Right lobe of liver (tissue), 6 donors: Measurements from ENCODE around the gene KIRREL2. TPM values are rescaled to one million over a fixed set of nuclear protein-coding genes. Genes with fewer than 3 reads are reported as not detected.

Experiments
- ATAC-seq, 4 donors: fragments of 200-7000 bp; cut with Tn5 transposase; one replicate each; pipeline ENCODE4 v1.9.1; 2020; ENCODE audit warnings: mild to moderate bottlenecking in 4 of 4, moderate library complexity in 4 of 4
- DNase-seq, 3 donors: peaks; one replicate each; pipeline ENCODE4 v3.0.0-alpha.2; 2020
- H3K27ac ChIP-seq, 3 donors: fragments of 200-600 bp; one replicate each; pipeline ENCODE4 v1.8.0; 2022
- H3K27me3 ChIP-seq, 2 donors: fragments of 200-600 bp; one replicate each; pipeline ENCODE4 v1.8.0; 2022
- H3K36me3 ChIP-seq, 4 donors: fragments of 200-600 bp; sonication (generic) in 1 of 4; one replicate each; pipeline versions ENCODE4 v1.5.1 to v1.8.0; 2017 to 2022; ENCODE audit warnings: control low read depth in 1 of 4
- H3K4me1 ChIP-seq, 4 donors: fragments of 200-600 bp; sonication (generic) in 1 of 4; one replicate each; pipeline versions ENCODE4 v1.5.1 to v1.8.0; 2017 to 2022; ENCODE audit warnings: control low read depth in 1 of 4
- H3K4me3 ChIP-seq, 3 donors: fragments of 200-600 bp; one replicate each; pipeline ENCODE4 v1.8.0; 2022
- H3K9me3 ChIP-seq, 4 donors: fragments of 200-600 bp; sonication (generic) in 1 of 4; one replicate each; pipeline versions ENCODE4 v1.5.1 to v1.8.0; 2017 to 2022; ENCODE audit warnings: control low read depth in 1 of 4
- POLR2A ChIP-seq: fragments of 450-650 bp; IDR thresholded peaks from one replicate; pipeline ENCODE4 v1.6.1; 2017; ENCODE audit warnings: antibody characterized with exemption, mild to moderate bottlenecking
- WGBS: methylation state at CpG from one replicate; pipeline ENCODE4 v1.1.6; 2018; ENCODE audit warnings: low coverage, low lambda C conversion rate; ENCODE audit not compliant: insufficient coverage; ENCODE audit errors: missing lambda C conversion rate; 5-methylcytosine and 5-hydroxymethylcytosine counted together
- intact Hi-C, 2 donors: fragments of 100-400 bp; cut with DNase I; formaldehyde crosslinking; loops; one replicate each; pipeline versions ENCODE4 v1.11.2 to v1.14.1; 2022
- total RNA-seq, 6 experiments: library from RNA; depleted of rRNA in 2 of 6; stranded (reverse); fragments of >200 nt in 2 of 6; fragmentation: NEBNext Ultra II Directional in 3 of 6; extraction: Animal tissue kit (Norgen Biotek cat#: 25700) in 3 of 6; gene quantifications; one replicate each; pipeline versions ENCODE4 v1.1.0 to v1.2.4, GENCODE V29; 2016 to 2023
- TF ChIP-seq, protein P1 (sequence below), 4 donors: fragments of 200-600 bp in 3 of 4; fragments of 450-650 bp in 1 of 4; IDR thresholded peaks; one replicate each; pipeline versions ENCODE4 v1.5.1 to v1.8.0; 2016 to 2022; ENCODE audit warnings: antibody characterized with exemption in 4 of 4, mild to moderate bottlenecking in 2 of 4
- donor health status: DM: no; HTN: yes; CAD: no.
- donor health status: DM: no; HTN: no; CAD: no.
- donor health status: DM: no; HTN: no; CAD: no.
- donor health status: DM: no; HTN: yes; CAD: no.
- donor health status: DM: no; HTN: yes; CAD: no.

KIRREL2 gene
- total RNA-seq, 6 experiments from 2014 or later: not detected

DNA sequence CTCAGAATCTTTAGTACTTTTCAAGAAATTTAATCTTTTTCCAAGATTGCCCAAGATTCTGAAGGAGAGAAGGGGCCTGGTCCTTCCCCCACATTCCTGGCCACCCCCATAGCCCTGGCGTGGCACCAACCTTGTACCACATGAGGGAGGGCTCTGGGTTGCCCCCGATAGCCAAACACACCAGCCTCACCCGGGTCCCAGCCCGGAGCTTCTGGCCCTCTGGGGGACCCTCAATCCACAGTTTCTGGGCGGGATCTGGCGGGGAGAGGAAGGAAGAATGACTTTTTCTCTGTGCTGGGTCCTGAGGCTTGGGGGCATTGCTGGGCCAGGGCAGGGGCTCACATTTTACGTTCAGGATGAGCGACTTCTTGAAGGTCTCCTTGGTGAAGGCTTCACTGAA lies 8.8 kb upstream of the KIRREL2 start:
- H3K4me1 ChIP-seq: no peaks in the 10 kb centered on the region
- peaks cover 5 to 21% of the 10 kb centered on the region in 2 donors for H3K27me3 ChIP-seq
- H3K9me3 ChIP-seq: no peaks in the 10 kb centered on the region
- H3K27ac ChIP-seq: no peak overlapping the region
- DNase-seq (peak in 1 of 3 donors; percentile 24), ATAC-seq (no peak)
- H3K36me3 ChIP-seq: no peaks in the 10 kb centered on the region
- TF ChIP-seq POLR2A: no peak
- TF ChIP-seq, protein P1, sequence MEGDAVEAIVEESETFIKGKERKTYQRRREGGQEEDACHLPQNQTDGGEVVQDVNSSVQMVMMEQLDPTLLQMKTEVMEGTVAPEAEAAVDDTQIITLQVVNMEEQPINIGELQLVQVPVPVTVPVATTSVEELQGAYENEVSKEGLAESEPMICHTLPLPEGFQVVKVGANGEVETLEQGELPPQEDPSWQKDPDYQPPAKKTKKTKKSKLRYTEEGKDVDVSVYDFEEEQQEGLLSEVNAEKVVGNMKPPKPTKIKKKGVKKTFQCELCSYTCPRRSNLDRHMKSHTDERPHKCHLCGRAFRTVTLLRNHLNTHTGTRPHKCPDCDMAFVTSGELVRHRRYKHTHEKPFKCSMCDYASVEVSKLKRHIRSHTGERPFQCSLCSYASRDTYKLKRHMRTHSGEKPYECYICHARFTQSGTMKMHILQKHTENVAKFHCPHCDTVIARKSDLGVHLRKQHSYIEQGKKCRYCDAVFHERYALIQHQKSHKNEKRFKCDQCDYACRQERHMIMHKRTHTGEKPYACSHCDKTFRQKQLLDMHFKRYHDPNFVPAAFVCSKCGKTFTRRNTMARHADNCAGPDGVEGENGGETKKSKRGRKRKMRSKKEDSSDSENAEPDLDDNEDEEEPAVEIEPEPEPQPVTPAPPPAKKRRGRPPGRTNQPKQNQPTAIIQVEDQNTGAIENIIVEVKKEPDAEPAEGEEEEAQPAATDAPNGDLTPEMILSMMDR (IDR thresholded peaks at IDR 0.05): no peak
- intact Hi-C loops: no loop called here
- H3K4me3 ChIP-seq: no peak overlapping the region
- 60% methylated on average over 1 of the region's 8 CpGs for WGBS

DNA sequence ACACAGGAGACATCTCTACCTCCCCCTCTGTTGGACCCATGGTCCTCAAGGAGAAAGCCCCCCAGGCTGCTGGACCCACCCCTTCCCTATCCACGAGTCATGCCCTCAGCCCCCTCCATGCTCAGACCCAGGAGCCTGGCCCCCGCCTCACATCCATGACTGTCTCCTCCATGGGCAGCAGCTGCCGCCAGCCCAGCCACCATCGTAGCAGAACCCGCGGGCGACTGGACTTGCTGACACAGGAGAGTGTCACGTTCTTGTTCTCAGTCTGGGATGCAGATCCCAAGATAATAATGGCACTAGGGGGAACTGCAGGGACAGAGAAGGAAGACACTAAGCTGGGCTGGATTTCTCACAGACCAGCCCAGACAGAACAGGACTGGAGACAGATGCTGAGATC lies 8.2 kb upstream of the KIRREL2 start:
- no peaks in the 10 kb centered on the region for H3K9me3 ChIP-seq
- TF ChIP-seq, protein P1 (IDR thresholded peaks at IDR 0.05): no peak
- no peak for TF ChIP-seq POLR2A
- 80% methylated on average over 4 of the region's 8 CpGs for WGBS
- intact Hi-C loops: no loop called here
- no peaks in the 10 kb centered on the region for H3K36me3 ChIP-seq
- H3K4me3 ChIP-seq: no peak overlapping the region
- ATAC-seq (no peak), DNase-seq (peak in 1 of 3 donors; percentile 26)
- no peak overlapping the region for H3K27ac ChIP-seq
- peaks cover 5 to 20% of the 10 kb centered on the region in 2 donors for H3K27me3 ChIP-seq
- no peaks in the 10 kb centered on the region for H3K4me1 ChIP-seq

DNA sequence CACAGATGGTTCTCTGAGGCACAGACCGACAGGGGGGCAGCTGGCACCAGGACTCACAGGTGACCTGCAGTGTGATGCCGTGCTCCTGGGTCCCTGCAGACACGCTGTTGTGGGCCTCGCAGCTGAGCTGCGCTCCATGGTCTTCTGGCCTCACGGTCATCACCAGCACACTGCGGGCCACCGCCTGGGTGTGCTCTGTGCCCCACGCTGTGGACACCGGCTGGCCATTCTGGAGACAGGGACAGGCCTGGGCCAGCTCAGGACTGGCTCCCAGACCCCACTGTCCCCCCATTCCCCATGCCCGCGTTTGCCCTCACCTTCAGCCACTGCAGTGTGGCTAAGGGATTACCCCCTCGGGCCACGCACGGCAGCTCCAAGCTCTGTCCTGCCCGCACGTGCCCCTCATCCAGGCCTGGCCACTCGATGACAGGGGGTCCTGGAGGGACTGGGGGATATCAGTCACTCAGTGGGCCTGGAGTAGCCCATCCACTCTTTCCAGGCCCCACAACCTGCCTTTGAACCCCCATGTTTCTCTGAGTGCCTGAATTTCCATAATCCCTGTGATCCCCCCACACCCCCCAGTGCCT lies 7.7 kb upstream of the KIRREL2 start:
- no peaks in the 10 kb centered on the region for H3K9me3 ChIP-seq
- TF ChIP-seq, protein P1 (IDR thresholded peaks at IDR 0.05): no peak
- no peak for TF ChIP-seq POLR2A
- peaks cover 5 to 15% of the 10 kb centered on the region in 2 donors for H3K27me3 ChIP-seq
- H3K4me3 ChIP-seq: no peak overlapping the region
- intact Hi-C loops: no loop called here
- H3K27ac ChIP-seq: no peak overlapping the region
- DNase-seq (peak in 1 of 3 donors; percentile 16), ATAC-seq (no peak)
- 82% methylated on average over 4 of the region's 18 CpGs for WGBS
- H3K4me1 ChIP-seq: no peaks in the 10 kb centered on the region
- H3K36me3 ChIP-seq: no peaks in the 10 kb centered on the region

DNA sequence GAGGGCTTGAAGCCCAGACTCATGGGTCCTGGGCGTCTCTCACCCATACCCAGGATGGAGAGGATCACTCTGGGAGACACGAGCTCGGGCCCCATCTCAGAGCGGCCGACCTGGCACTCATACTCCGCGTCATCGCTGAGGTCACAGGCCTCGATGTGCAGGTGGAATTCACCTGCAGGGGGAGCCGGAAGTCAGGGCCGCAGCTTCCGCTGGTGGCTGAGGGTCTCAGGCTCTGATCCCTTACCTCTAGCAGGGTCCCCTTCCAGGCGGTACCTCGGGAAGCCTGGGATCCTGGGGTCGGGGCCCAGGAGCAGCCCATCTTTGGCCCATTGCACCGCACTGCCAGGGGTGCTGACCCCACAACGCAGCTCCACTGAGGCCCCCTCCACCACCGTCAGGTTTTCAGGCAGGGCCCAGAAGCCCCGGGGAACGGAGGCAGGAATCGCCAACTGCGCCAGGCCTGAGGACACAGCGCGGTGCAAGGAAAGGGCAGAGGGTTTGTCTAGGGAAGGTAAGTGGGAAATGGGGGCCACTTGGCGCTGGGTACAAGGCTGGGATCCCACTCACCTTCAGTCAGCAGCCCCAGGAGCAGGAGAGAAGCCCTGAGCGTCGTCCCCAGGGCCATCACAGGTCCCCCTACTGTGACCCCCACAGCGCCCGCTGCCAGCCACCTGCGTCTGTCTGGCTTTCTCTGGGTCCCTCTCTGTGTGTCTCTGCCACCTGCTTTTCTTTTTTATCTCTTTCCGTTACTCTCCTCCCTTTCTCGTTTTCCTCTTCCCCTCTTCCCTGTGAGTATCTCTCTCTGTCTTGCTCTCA lies 5.3 kb upstream of the KIRREL2 start:
- TF ChIP-seq, protein P1 (IDR thresholded peaks at IDR 0.05): no peak
- TF ChIP-seq POLR2A: no peak
- Histone ChIP-seq H3K36me3 (no peaks in the 10 kb centered on the region), H3K4me1 (peaks cover 0 to 4% (median under 1%) of the 10 kb centered on the region in 4 donors), H3K27me3 (peaks cover 0 to 5% of the 10 kb centered on the region in 2 donors), H3K27ac (no peak overlapping the region), H3K9me3 (no peaks in the 10 kb centered on the region), H3K4me3 (no peak overlapping the region)
- DNase-seq (no peak), ATAC-seq (peak in 1 of 4 donors; percentile 14)
- intact Hi-C loops: no loop called here
- WGBS: 29% methylated on average over 4 of the region's 32 CpGs
